GM18499 (cell line): ENCODE results near the gene IQCK.

ENCODE experiments used
- ATAC-seq: cut with Tn5 transposase; IDR thresholded peaks from one replicate; pipeline ENCODE4 v1.9.1; 2021; ENCODE audit warnings: moderate number of reproducible peaks; ENCODE audit not compliant: insufficient read depth, unreplicated experiment

The IQCK gene

DNA sequence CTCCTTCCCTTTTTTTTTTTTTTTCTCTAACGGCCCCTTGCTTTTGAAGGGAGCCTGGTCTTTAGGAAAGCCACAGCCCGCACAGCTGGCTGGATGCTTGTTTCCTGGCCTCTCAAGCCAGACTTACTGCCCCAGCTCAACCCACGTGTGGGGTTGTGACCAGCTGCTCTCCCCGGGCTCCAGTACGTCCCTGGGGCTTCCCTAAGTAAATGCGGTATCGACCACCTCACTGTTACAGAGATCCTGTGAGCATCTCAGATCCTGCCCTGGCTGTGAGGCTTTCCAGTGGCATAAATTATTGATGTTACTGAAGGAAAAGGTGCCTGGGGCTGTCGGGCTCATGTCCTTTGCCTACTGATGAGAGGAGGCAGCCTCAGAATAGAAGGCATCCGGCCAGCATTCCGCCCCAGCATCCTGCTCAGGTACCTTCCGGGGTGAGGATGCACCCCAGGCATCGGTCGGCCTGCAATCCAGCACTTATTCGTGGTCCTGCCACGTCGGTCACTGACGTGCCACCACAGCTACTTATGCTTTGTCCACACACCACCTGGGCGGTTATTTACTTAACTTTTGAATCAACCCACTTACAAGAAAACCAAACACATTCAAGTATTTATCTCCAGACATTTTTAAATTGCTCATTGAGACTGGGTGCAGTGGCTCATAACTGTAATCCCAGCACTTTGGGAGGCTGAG is 156.9 kb downstream of the IQCK start:
- no peak for ATAC-seq

DNA sequence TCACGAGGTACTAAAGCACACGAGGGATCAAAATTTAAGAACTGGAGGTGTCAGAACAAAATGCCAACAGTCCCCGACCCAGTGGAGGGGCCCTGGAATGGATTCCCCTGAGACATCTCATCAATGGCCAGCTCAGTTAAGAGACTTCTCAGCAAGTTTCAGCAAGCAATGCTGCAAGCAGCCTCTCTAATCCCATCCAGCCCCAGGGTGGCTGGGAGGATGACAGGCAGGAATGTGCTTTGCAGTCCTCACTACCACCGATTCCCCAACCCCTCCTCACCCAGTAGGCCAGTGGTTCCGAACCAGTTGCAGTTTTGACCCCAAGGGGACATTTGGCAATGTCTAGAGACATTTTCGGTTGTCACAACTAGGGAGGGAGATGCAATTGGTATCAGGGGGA is 157.8 kb downstream of the IQCK start:
- no peak for ATAC-seq

DNA sequence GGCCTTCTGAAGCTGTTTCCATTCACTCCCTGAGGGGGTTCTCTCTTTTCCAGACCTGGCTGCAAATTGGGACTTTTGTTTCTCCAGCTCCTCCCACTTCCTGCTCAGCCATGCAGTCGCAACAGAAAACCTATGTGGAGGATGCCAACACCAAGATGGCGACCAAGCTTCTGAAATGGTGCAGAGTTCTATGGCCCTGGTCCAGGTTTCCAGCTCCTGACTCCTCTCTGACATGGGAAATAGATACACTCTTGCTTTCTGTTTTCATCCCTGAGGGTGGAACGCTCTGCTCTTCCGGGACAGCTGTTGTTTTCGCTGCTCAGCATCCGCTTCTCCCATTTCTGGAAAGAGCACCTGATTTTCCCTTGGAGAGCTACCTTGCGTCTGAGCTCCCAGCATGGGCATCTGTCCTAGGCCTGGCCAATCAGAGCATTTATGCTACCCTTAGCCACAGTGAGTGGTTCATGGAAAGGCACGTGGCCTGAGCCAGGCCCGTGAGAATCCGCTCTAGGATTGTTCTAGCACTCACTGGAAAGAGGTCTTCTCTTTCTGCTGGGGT is 158.5 kb downstream of the IQCK start:
- no peak for ATAC-seq

DNA sequence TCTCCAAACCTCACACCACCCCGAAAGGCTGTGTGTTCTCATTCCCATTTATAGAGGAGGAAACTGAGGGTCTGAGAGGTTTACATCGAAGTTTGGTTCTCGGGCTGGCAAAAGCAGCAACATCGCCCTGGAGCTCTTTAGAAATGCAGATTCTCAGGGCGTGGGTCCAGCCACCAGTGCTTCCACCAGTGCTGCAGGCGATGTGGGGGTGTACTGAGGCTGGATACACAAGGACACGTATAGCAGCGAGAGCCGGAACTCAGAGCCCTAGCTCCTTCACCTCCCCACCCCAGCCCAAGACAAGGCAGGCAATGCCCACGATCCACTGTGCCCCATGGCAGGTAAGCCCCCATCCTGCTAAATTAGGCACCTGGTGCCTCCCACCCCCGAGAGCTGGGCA is 160.7 kb downstream of the IQCK start:
- ATAC-seq, result no peak

DNA sequence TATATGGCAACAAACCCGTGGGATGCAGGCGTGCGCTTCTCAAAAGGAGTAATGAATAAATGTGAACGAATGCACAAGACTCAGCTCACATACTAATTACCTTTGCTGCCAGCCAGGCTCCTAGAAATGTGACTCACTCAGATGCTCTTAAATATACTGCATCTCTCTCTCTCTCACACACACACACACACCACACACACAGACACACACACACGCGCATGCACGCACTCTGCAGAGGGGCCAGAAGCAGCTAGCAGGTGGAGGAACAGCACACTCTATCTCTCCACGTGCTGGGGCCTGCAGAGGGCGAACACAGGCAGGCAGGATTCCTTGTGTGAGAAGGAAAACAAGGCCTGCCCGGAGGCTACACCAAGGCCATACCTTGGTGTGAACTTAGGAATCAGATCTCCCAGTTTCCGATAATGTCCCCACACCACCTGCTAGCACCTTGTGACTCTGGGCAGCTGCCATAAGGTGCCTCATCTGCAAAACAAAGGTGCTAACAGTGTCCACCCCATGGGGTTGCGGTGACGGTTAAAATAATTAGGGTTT is 161.2 kb downstream of the IQCK start:
- no peak for ATAC-seq

DNA sequence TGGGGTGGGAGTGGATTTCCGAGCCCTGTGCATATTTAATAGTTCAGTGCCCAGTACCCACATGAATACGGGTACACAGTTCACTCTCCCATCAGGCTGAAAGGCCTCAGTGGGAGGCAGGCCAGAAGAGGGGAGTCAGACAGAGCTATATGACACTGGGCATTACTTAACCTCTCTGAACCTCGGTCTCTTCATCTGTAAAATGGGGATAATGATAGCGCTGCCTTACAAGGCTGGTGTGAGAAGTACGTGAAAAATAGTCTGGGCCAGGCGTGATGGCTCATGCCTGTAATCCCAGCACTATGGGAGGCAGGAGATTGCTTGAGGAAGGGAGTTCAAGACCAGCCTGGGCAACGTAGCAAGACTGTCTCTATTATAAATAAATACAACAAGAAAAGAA is 163.0 kb downstream of the IQCK start:
- ATAC-seq, result no peak

DNA sequence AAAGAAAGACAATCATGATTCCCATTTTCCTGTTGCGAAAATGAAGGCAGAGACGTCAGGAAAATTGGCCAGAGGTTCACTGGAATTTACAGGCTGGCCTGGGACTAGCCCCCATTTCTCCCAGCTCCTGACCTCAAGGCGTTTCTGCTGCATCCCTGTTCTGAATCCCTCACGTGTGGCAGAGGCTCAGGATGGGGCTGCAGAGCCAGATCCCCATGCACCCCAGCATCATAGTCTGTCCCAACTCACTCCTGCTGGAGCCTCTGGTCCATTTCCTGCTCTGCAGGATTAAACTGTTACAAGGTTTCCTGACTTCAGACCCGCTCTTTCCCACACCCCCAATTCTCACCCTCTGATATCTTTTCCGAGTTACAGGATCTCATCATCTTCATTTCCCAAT is 163.7 kb downstream of the IQCK start:
- ATAC-seq, result no peak

DNA sequence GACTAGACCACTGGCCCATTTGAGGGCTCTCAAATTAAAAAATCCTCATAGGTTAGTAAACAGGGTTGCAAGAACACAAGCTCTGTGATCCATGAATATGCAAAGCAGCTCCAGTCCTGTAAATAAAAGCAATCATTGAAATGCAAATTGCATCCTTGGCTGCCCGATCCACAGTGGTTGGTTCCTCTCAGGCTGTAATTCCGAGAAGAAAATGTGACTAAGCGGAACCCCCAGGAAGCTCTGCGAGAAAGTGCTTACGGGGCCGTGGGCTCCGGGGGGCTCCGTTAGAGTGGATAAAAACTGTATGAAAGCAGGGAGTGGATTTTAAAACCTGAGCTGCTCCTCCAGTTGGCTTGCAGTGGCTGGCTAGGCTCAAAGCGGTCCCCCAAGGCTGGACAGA is 164.1 kb downstream of the IQCK start:
- ATAC-seq, result no peak

DNA sequence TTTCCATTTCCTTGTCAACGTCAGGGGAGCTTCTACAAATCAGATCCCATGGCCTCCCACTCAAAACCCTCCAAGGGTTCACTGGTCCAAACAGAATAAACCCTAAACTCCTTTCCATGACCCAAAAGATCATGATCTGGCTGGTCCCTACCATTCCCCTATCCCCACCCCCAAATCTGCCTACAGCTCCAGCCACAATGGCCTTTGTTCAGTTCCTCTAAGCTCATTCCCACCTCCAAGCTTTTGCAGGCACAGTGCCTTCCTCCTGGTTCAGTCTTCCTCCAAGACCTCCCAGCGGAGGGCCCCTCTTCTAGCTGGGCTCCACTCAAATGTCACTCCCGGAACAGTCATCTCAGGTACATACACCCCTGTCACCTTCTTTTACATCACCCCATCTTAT is 164.6 kb downstream of the IQCK start:
- ATAC-seq, result no peak

DNA sequence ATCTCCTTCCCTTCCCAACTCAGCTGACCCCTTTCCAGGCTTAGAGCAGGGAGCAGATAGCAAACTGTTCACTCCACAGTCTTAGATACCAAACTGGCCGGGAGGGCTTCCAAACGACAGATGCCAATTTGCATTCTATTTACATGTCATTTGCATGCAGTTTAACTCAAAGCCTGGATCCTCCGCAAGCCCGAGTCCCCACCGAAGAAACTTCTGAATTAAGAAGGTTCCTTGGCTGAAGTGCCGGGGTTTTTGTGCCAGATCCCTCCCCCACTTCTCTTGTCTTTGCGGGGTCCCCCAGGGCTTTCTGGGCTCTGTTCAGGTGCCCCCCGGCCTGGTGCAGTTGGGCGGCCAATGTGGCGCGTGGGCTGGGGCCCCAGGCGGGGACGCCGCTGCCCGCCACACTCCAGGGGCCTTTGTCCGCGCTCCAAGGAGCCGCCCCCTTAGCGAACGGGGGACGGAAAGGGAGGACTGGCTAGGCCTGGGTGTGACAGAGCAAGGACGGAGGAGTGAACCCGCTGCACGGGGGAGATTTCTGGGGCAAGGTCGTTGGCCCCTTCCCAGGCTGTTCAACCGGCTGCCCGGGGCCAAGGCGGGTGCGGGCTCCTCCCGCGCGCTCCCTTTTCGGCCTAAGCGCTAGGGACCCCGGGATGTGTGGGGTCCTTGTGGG is 165.4 kb downstream of the IQCK start:
- no peak for ATAC-seq

DNA sequence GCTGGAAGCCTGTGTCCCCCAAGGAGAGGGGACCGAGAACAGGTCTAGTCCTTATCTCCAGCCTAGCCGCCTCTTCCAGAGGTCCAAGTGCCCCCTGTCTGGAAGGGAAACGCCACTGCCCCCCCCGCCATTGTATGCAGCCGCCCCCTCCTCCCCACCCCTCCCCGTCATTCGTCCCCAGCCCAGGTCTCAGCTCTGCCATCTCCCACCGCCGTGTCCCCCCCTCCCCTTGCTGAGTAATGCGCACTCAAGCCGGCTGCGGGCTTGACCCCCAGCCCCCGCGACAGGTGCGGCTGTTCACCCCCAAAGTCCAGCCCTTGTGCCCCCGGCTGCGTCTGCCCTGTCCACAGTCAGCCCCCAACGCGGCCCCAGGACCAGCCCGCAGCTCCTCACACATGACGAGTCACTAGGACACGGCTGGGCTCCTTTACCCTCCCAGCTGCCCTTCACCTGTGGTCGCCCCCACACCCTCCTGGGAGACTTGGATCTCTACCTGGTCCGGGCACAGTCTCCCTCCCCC is 166.0 kb downstream of the IQCK start:
- no peak for ATAC-seq

DNA sequence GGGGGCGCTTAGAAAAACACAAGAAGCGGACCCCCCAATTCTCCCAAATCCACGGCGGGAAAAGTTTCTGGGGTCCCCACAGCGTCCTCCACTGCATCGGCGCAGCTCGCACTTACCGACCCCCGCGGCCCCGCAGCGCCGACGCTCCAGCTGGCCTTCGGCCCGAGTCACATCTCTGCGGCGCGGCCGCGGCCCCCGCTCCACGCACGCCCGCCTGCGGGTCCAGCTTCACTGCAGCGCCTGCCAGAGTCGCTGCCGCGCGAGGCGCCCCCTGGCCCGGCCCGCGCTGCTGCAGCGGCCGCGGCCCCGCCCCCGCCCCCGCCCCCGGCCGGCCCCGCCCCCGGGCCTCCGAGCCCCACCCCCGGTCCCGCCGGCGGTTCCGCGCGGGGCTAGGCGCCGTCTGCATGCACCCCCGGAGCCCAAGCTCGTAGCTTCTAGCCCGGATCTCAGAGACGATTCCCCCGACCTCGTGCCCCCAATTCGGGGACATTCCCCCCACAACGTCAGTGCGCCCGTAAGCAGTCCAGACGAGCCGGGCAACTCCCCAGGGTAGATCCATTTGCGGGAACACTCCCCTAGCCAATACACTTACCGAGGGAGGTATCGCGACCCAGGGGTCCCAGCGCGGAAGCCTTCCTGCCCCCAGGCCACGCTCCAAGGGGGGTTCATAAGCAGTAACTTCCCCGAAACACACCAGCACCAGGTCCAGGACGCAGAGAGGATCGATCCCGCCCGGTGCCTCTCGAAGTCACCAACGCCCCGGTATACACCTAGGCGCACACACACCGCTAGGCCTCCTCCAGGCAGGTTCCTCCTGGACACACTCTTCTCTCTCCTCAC is 166.8 kb downstream of the IQCK start, which contains the start of gene GPRC5B:
Gene GPRC5B, minus strand, starts transcription at position 238 of the 840 bp plus-strand sequence. CDS start 12,003 bp downstream, outside the sequence.
- ATAC-seq, result no peak

DNA sequence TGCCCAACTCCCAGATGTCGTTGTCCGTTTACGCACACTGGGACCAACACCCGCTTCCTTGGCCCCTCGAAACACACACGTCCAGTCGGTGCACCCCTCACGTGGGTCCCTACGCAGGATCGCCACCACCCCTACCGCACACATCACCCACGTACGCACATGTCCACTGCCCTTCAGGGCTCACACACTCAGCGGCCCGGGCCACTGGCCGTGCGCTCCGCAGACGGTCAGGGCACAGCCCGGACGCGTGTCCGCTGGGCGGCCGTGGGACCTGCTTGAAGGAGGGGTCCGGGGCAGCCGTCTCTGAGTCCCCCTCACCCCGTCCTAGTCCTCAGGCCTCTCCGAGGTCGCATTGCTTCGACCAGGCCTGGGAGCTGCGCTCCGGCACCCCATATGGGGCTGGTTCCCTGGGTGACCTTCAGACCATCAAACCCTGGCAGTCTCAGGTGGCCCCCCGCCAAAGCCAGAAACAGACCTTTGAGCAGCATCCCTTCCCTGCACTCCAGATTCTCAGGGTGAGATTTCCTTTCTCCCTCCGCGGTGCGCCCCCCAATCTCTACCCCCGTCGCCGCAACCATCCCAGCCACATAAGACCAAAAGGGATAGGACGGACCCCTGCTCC is 167.5 kb downstream of the IQCK start:
- ATAC-seq, result no peak

DNA sequence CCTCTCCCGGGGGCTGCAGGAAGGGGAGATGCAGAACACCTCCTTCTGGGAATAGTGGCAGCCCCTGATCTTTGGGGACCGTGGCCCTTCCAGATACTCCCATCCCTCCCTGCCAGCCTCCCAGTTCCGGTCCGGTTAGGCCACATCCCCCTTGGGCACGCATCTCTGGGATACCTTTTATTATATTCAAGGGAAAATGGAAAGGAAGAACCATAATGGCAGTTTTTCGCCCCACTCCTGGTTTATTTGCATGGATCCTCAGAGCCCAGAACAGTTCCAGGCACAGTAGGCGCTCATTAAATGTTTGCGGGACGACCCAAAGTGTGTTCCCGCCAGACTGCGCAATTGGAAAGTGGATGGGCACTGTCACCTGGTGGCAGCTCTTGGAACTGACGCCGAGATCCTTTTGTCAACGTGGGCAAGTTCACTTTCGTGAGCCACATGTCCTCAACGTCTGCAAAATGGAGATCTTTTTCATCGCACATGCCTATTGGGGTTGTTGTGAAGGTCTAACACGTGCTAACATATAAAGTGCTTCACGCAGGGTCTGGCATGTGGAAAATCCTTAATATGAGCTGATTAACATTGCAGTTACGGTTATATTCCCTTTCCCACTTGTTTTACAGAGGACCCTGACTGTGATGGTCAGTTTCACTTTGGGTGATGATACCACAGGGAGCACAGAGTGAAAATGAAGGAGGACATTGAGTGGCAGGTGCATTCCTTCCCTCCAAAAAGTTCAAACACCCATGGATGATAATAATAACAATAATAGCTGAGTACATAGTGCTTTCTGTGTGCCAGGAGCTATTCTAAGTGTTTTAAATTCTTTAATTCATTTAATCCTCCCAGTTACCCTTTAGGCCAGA is 168.2 kb downstream of the IQCK start:
- no peak for ATAC-seq

DNA sequence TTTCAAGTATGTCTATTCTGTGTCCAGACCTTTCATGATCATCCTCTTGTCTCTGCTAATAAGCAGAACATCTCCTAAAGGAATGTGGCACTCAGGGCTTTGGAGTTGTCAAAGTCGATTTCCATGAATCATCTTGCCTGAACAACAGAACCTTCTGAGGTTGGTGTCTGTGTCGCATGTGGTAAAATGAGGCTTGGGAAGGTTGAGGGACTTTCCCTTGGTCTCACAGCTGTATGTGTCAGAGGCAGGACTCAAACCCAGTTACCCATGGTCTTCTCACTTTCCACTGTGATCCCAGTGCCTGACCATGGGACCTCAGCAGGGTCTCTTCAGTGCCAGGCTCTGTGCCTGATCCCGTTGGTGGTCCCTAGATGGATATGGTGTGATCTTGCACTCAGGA is 170.8 kb downstream of the IQCK start:
- no peak for ATAC-seq

DNA sequence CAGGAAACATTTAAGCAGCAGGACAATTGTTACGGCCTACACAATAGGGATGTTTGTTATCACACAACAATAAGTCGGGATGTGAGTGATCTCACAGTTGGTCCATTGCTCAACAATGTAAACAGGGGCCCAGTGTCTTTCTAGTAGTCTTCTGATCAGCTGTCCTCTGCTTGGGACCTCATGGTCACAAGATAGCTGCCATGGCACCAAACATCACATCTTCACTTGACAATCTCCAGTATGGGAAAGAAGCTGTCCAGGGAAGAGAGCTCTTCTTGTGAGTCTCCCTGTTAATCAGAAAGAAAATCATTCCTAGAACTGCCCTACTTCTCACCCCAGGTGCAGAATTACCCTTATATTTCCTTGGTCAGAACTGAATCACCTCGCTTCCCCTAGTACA is 172.8 kb downstream of the IQCK start:
- ATAC-seq, result no peak

DNA sequence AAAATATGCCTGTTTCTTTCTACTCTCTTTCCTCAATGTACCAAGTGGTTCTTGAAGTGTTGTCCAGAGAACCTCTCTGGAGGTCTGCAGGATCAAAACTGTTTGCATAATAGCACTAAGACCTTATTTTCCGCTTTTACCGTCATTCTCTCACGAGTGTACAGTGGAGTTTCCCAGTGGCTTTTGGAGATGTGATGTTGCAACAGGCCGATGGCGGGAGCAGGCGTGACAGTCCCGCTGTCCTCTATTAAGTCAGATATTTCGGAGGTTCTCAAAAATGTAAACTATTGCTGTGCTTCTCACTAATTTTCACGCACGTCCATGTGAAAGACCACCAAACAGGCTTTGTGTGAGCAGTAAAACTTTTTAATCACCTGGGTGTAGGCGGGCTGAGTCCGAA is 174.8 kb downstream of the IQCK start:
- ATAC-seq, result no peak

DNA sequence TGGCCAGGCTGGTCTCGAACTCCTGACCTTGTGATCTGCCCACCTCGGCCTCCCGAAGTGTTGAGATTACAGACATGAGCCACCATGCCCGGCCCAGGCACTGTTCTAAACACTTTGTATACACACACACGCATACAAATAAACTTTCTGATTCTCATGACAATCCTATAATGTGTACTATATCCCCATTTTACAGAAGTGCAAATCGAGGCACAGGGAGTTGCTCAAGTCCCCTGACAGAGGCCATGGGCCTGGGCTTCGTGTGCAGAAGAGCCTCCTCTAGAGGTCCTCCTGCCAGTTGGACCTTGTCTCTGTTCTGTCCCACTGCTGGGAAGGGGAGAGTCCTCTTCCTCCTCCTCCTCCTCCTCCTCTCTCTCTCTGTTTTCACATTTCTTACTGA is 176.5 kb downstream of the IQCK start:
- no peak for ATAC-seq

DNA sequence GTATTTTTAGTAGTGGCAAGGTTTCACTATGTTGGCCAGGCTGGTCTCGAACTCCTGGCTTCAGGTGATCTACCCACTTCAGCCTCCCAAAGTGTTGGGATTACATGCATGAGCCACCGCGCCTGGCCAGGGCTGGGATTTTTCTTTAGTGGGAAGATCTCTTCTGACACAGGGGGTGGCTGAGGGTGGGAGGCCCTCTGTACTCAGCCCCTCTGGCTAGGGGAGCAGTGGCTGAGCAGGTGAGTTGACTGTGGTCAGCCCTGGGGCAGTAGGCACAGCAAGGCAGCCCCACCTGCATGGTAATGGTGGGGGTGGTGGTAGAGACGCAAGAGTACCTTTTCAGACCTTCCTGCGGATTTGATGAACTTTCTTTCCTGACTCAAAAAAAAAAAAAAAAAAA is 178.9 kb downstream of the IQCK start:
- no peak for ATAC-seq
